ENCODE data around the gene ARFGEF3. TPM values are rescaled to one million over a fixed set of nuclear protein-coding genes. Genes with fewer than 3 reads are reported as not detected.

ARFGEF3 gene
- total and polyA plus RNA-seq, 10 of the 15 experiments (the other 5 are each of a cell fraction or from before 2014, with no cell fraction given): under 0.01 to 0.08 (median 0.02) TPM; not detected in 1

- TF ChIP-seq CEBPZ (IDR thresholded peaks at IDR 0.05; ENCODE audit: low read depth, low read length) (no peak), RBBP5 (conservative IDR thresholded peaks at IDR 0.05) (no peak), RUNX3 (IDR thresholded peaks at IDR 0.05; ENCODE audit: low read length) (no peak), NR2C1 (IDR thresholded peaks at IDR 0.05) (no peak)
Observed at GRCh38 chr6:138203315-138203714, 41.6 kb downstream of the ARFGEF3 start (continued).

- CTCF ChIA-PET: no interaction called here
- no peak for ATAC-seq
- intact Hi-C loops (cut with micrococcal nuclease; ENCODE audit: unreplicated experiment): no loop called here
- no peak for TF ChIP-seq POU2F2 (IDR thresholded peaks at IDR 0.05; ENCODE audit: borderline replicate concordance, low read depth, low read length)
- no peak for TF ChIP-seq SUPT20H (IDR thresholded peaks at IDR 0.05; ENCODE audit: borderline replicate concordance, control insufficient read depth, low read depth, low read length)
- TF ChIP-seq BRCA1 (IDR thresholded peaks at IDR 0.05; ENCODE audit: low read depth, low read length): no peak
- no peak for TF ChIP-seq SMC3 (IDR thresholded peaks at IDR 0.05; ENCODE audit: borderline replicate concordance, low read length)
- TF ChIP-seq ZNF217 (IDR thresholded peaks at IDR 0.05): no peak
- no peak for TF ChIP-seq WRNIP1 (IDR thresholded peaks at IDR 0.05; ENCODE audit: borderline replicate concordance, low read depth, low read length)
- no peak for TF ChIP-seq EP300 (IDR thresholded peaks at IDR 0.05; ENCODE audit: borderline replicate concordance in 1 of 2, control insufficient read depth in 1 of 2, low read depth in 2 of 2, low read length in 2 of 2)
- TF ChIP-seq, protein P1, sequence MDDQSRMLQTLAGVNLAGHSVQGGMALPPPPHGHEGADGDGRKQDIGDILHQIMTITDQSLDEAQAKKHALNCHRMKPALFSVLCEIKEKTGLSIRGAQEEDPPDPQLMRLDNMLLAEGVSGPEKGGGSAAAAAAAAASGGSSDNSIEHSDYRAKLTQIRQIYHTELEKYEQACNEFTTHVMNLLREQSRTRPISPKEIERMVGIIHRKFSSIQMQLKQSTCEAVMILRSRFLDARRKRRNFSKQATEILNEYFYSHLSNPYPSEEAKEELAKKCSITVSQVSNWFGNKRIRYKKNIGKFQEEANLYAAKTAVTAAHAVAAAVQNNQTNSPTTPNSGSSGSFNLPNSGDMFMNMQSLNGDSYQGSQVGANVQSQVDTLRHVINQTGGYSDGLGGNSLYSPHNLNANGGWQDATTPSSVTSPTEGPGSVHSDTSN (IDR thresholded peaks at IDR 0.05; ENCODE audit: insufficient replicate concordance, low read depth, low read length): no peak
- no peak for TF ChIP-seq ZNF687 (IDR thresholded peaks at IDR 0.05)
- no peak for TF ChIP-seq KAT2A (conservative IDR thresholded peaks at IDR 0.05; ENCODE audit: control insufficient read depth, low read depth, low read length)
Observed at GRCh38 chr6:138204303-138204702, 42.6 kb downstream of the ARFGEF3 start.

More at GRCh38 chr6:138204303-138204702, 42.6 kb downstream of the ARFGEF3 start:
- Histone ChIP-seq H3K4me2 (ENCODE audit: control insufficient read depth, insufficient read depth) (no peak overlapping the region), H3K27me3 (replicated peaks in 1 of 2; ENCODE audit: control insufficient read depth in 2 of 2, insufficient read depth in 2 of 2, low read length in 1 of 2) (peaks cover 0 to 5% of the 10 kb centered on the region in 2 experiments; a peak in 2 of 4 replicates), H3K27ac (ENCODE audit: control insufficient read depth, insufficient read depth) (no peak overlapping the region), H3K4me3 (no peak overlapping the region), H3K9me3 (replicated peaks; ENCODE audit: control insufficient read depth, insufficient read depth, low read length) (no peaks in the 10 kb centered on the region), H3K4me1 (ENCODE audit: control insufficient read depth, insufficient read depth, low read length) (no peaks in the 10 kb centered on the region), H3K9ac (ENCODE audit: control insufficient read depth, insufficient read depth, low read length) (no peak overlapping the region), H3K79me2 (ENCODE audit: control insufficient read depth, insufficient read depth, low read length) (no peaks in the 10 kb centered on the region), H3K36me3 (ENCODE audit: control insufficient read depth in 2 of 2, insufficient read depth in 2 of 2, low read length in 1 of 2) (no peaks in the 10 kb centered on the region), H4K20me1 (ENCODE audit: control insufficient read depth, insufficient read depth) (no peaks in the 10 kb centered on the region), H2AFZ (ENCODE audit: control insufficient read depth, low read depth, low read length) (no peak overlapping the region)
- in situ Hi-C loops (cut with MboI): no loop called here
- DNase-seq (ENCODE audit: low read depth, low spot score): no peak
- ChIA-PET RAD21 (ENCODE audit: unreplicated experiment) (no interaction called here), POLR2A (no interaction called here), SMC1A (ENCODE audit: uncharacterized antibody, unreplicated experiment) (no interaction called here)
- no peak for FAIRE-seq
- no TSS peak for BruUV-seq (replicated peaks)

Measured in GM12878 (cell line).